Measurements from ENCODE around the gene STAT6. TPM values are rescaled to one million over a fixed set of nuclear protein-coding genes. Genes with fewer than 3 reads are reported as not detected.

STAT6 gene
- total and polyA plus RNA-seq, 2 donors (not counting 1 experiment from before 2014, with no cell fraction given): 544 to 736 TPM

- no peak overlapping the region for H3K4me3 ChIP-seq (ENCODE audit: control extremely low read depth in 1 of 5, extremely low read depth in 1 of 5, insufficient read depth in 1 of 5, low read depth in 2 of 5, low read length in 4 of 5)
- Mint-ChIP-seq H3K4me3 (no peak overlapping the region), H3K27me3 (no peaks in the 10 kb centered on the region), H3K4me1 (no peaks in the 10 kb centered on the region), H3K9me3 (ENCODE audit: insufficient read depth) (no peaks in the 10 kb centered on the region), H3K27ac (no peak overlapping the region)
- CTCF ChIA-PET: interaction anchor here (0.6 kb wide), 1 partner anchor 19 kb away, joined by 3 read pairs; no protein-coding TSS in a partner anchor
- no peak for ATAC-seq (ENCODE audit: low read depth)
- 82% methylated on average over 3 of the region's 4 CpGs for WGBS (ENCODE audit: insufficient coverage)
- no peaks in the 10 kb centered on the region for H4K20me1 ChIP-seq (ENCODE audit: control insufficient read depth, insufficient read depth, low read length, poor library complexity, severe bottlenecking)
- no peaks in the 10 kb centered on the region for H3K9me3 ChIP-seq (ENCODE audit: control extremely low read depth in 1 of 3, control insufficient read depth in 2 of 3, insufficient read depth in 1 of 3, low read length in 2 of 3)
- no peak for TF ChIP-seq CTCF (IDR thresholded peaks at IDR 0.05)
- no peaks in the 10 kb centered on the region for H3K27me3 ChIP-seq (replicated peaks in 1 of 4; ENCODE audit: control extremely low read depth in 1 of 4, control insufficient read depth in 3 of 4, insufficient read depth in 4 of 4, low read length in 3 of 4)
- H3K27ac ChIP-seq (ENCODE audit: low read length in 2 of 2): no peak overlapping the region
- POLR2A ChIA-PET: no interaction called here
- intact Hi-C loops (cut with micrococcal nuclease): no loop called here
- H3K36me3 ChIP-seq (replicated peaks in 1 of 2; ENCODE audit: control extremely low read depth in 1 of 2, control insufficient read depth in 1 of 2, extremely low read depth in 1 of 2, insufficient read depth in 2 of 2, low read length in 1 of 2): no peaks in the 10 kb centered on the region
- no peaks in the 10 kb centered on the region for H3K4me1 ChIP-seq (ENCODE audit: control insufficient read depth in 2 of 2, insufficient read depth in 2 of 2, low read length in 2 of 2)
- no peak for DNase-seq
- no peak overlapping the region for H3K9ac ChIP-seq (ENCODE audit: low read length)
- H3K4me2 ChIP-seq (replicated peaks; ENCODE audit: low read depth, low read length, poor library complexity, severe bottlenecking): no peak overlapping the region
- no peaks in the 10 kb centered on the region for H3K79me2 ChIP-seq (ENCODE audit: control insufficient read depth, insufficient read depth, low read length)
- no peak overlapping the region for H2AFZ ChIP-seq (ENCODE audit: insufficient read depth, low read depth, low read length, poor library complexity, severe bottlenecking)
These were observed 32.3 kb upstream of the STAT6 start for GRCh38 chr12:57143454-57143853.

GRCh38 chr12:57142727-57143126 is 31.6 kb upstream of the STAT6 start:
- DNase-seq (no peak), ATAC-seq (ENCODE audit: low read depth) (no peak)
- no peak overlapping the region for H3K9ac ChIP-seq (ENCODE audit: low read length)
- WGBS (ENCODE audit: insufficient coverage): no CpG with 5 or more reads among the region's 7 CpGs
- no peaks in the 10 kb centered on the region for H3K79me2 ChIP-seq (ENCODE audit: control insufficient read depth, insufficient read depth, low read length)
- no peak overlapping the region for H3K4me3 ChIP-seq (ENCODE audit: control extremely low read depth in 1 of 5, extremely low read depth in 1 of 5, insufficient read depth in 1 of 5, low read depth in 2 of 5, low read length in 4 of 5)
- H3K4me1 ChIP-seq (ENCODE audit: control insufficient read depth in 2 of 2, insufficient read depth in 2 of 2, low read length in 2 of 2): no peaks in the 10 kb centered on the region
- H3K27me3 ChIP-seq (replicated peaks in 1 of 4; ENCODE audit: control extremely low read depth in 1 of 4, control insufficient read depth in 3 of 4, insufficient read depth in 4 of 4, low read length in 3 of 4): no peaks in the 10 kb centered on the region
- H3K9me3 Mint-ChIP-seq (ENCODE audit: insufficient read depth): no peaks in the 10 kb centered on the region
- H2AFZ ChIP-seq (ENCODE audit: insufficient read depth, low read depth, low read length, poor library complexity, severe bottlenecking): no peak overlapping the region
- H3K36me3 ChIP-seq (replicated peaks in 1 of 2; ENCODE audit: control extremely low read depth in 1 of 2, control insufficient read depth in 1 of 2, extremely low read depth in 1 of 2, insufficient read depth in 2 of 2, low read length in 1 of 2): no peaks in the 10 kb centered on the region
- no peaks in the 10 kb centered on the region for H3K9me3 ChIP-seq (ENCODE audit: control extremely low read depth in 1 of 3, control insufficient read depth in 2 of 3, insufficient read depth in 1 of 3, low read length in 2 of 3)
- ChIA-PET CTCF (no interaction called here), POLR2A (no interaction called here)
- H4K20me1 ChIP-seq (ENCODE audit: control insufficient read depth, insufficient read depth, low read length, poor library complexity, severe bottlenecking): no peaks in the 10 kb centered on the region
- no peak overlapping the region for H3K4me3 Mint-ChIP-seq
- no peak overlapping the region for H3K4me2 ChIP-seq (replicated peaks; ENCODE audit: low read depth, low read length, poor library complexity, severe bottlenecking)
- no peak for TF ChIP-seq CTCF (IDR thresholded peaks at IDR 0.05)
- TF ChIP-seq EZH2 (IDR thresholded peaks at IDR 0.05; ENCODE audit: borderline replicate concordance, insufficient read depth, low read depth, low read length, poor library complexity, severe bottlenecking): no peak
- H3K27ac ChIP-seq (ENCODE audit: low read length in 2 of 2): no peak overlapping the region
- no peak overlapping the region for H3K27ac Mint-ChIP-seq
- intact Hi-C loops (cut with micrococcal nuclease): no loop called here
- H3K27me3 Mint-ChIP-seq: no peaks in the 10 kb centered on the region
- no peaks in the 10 kb centered on the region for H3K4me1 Mint-ChIP-seq

Measured in B cell (primary cell).